ENCODE results near the gene MRFAP1.

DNA sequence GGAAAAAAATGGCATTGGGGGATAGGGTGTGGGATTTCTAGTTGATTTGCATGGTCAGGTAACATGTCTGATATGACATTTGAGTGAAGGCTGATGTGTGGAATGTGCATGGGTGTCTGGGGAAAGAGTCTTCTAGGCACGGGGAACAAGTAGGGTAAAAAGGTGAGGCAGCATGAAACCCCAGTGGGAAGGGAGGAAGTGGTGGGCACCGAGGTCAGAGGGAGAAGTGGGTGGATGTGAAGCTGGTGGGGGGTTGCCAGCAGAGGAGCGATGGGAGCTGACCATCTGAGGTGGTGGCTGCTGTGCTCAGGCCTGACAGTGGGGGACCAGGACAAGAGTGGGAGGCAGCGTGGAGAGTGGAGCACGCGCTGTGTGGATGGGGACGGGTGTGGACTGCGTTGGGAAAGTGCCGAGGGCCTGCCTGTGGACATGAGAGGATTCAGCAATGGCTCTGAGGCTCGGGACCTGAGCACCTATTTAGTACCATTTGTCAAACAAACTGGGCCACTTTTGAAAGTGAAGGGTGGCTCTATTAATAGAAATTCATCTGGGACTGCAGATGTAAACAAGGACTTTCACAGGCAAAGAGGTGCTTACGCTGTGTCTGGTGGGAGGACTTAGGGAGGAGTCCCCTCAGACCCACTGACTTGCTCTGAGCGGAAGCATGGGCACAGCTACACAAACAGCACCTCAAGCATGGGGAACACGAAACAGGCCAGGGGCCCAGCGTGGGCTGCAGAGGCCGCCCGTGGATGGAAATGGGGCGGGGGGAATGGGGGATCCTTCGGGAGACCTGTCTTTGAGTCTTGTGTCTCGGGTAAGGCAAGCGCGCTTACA lies 36.5 kb downstream of the MRFAP1 start:
- TF ChIP-seq POLR2A (IDR thresholded peaks at IDR 0.05; ENCODE audit: low read depth) (no peak), POLR2AphosphoS5 (IDR thresholded peaks at IDR 0.05) (no peak)
- TF ChIP-seq, protein P1, sequence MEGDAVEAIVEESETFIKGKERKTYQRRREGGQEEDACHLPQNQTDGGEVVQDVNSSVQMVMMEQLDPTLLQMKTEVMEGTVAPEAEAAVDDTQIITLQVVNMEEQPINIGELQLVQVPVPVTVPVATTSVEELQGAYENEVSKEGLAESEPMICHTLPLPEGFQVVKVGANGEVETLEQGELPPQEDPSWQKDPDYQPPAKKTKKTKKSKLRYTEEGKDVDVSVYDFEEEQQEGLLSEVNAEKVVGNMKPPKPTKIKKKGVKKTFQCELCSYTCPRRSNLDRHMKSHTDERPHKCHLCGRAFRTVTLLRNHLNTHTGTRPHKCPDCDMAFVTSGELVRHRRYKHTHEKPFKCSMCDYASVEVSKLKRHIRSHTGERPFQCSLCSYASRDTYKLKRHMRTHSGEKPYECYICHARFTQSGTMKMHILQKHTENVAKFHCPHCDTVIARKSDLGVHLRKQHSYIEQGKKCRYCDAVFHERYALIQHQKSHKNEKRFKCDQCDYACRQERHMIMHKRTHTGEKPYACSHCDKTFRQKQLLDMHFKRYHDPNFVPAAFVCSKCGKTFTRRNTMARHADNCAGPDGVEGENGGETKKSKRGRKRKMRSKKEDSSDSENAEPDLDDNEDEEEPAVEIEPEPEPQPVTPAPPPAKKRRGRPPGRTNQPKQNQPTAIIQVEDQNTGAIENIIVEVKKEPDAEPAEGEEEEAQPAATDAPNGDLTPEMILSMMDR (IDR thresholded peaks at IDR 0.05) = no peak
